ENCODE data around the gene TMEM72. TPM values are rescaled to one million over a fixed set of nuclear protein-coding genes. Genes with fewer than 3 reads are reported as not detected.

TMEM72 gene
- total RNA-seq, 1 donor from 2014 or later: not detected

DNA sequence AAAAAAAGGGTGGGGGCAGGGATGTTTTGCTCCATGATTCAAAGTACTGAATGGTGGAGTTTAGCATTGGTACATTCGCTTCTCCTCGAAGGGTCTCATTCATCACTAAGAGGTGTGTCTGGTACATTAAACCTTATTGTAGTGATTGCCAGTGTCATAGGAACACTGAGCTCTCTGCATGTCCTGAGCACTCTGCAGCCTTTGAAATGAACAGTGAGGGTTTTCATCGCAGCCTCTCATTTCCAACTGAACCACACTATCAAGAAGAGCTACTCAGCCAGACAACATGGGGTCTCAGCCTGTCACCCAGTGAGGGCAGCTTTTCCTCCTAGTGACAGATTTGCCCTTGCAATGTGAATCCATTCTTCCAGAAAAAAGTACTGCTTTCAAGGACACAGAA lies 75.0 kb downstream of the TMEM72 start:
- intact Hi-C loops (cut with micrococcal nuclease): no loop called here
- Mint-ChIP-seq H3K27me3 (peaks cover 2% of the 10 kb centered on the region), H3K36me3 (ENCODE audit: low read depth) (no peaks in the 10 kb centered on the region), H3K9me3 (no peaks in the 10 kb centered on the region), H3K4me3 (no peak overlapping the region), H3K4me1 (no peaks in the 10 kb centered on the region), H3K27ac (no peak overlapping the region)
- ATAC-seq (ENCODE audit: low read depth) (no peak), DNase-seq (no peak)
- TF ChIP-seq CTCF (IDR thresholded peaks at IDR 0.05): no peak
- ChIA-PET CTCF (no interaction called here), POLR2A (no interaction called here)

Other genes starting within 250 kb of the TMEM72 start
- gene RASSF4, start 48.5 kb downstream of the TMEM72 start, total RNA-seq: 2.0 and 2.5 TPM in 2 replicates
- 0.11 TPM in 1 of 2 replicates, not detected in the other for gene DEPP1, start 67.5 kb downstream of the TMEM72 start, total RNA-seq
- 34.2 and 37.5 TPM in 2 replicates for gene ZNF22, start 89.6 kb downstream of the TMEM72 start, total RNA-seq

Data from activated B cell treated with CpG ODN at 0.5 μM for 24 hours (primary cell).